GM18951 (cell line): ENCODE results near the gene FDXR.

Experiments
- POLR2A ChIP-seq: IDR thresholded peaks from 4 replicates; pipeline ENCODE4 v1.6.1; 2011; ENCODE audit warnings: mild to moderate bottlenecking; ENCODE audit not compliant: insufficient read length, insufficient read depth; ENCODE audit errors: extremely low read depth
- in situ Hi-C: fragments of 300-500 bp; cut with MboI; formaldehyde crosslinking; loops from one replicate; pipeline ENCODE4 v1.12.0; 2022; ENCODE audit warnings: low sequenced_read_pairs, mixed read lengths, inconsistent platforms; ENCODE audit not compliant: unreplicated experiment

FDXR gene

GRCh38 chr17:74836691-74837467 lies 35.9 kb downstream of the FDXR start:
- TF ChIP-seq POLR2A = no peak
- in situ Hi-C loops = no loop called here

- in situ Hi-C loops = no loop called here
- no peak for TF ChIP-seq POLR2A
Observed at GRCh38 chr17:74836191-74836590, 36.6 kb downstream of the FDXR start.

GRCh38 chr17:74833501-74834377 lies 39.1 kb downstream of the FDXR start:
- in situ Hi-C loops = no loop called here

GRCh38 chr17:74832421-74832820 lies 40.4 kb downstream of the FDXR start:
- in situ Hi-C loops = no loop called here
- TF ChIP-seq POLR2A = no peak

More at GRCh38 chr17:74833501-74834377, 39.1 kb downstream of the FDXR start:
- TF ChIP-seq POLR2A = no peak

- in situ Hi-C loops = no loop called here
- no peak for TF ChIP-seq POLR2A
Observed at GRCh38 chr17:74831444-74832146, 41.2 kb downstream of the FDXR start.

- in situ Hi-C loops = no loop called here
- no peak for TF ChIP-seq POLR2A
Observed at GRCh38 chr17:74830861-74831260, 41.9 kb downstream of the FDXR start.

- no peak for TF ChIP-seq POLR2A
- in situ Hi-C loops = no loop called here
Observed at GRCh38 chr17:74827800-74828199, 45.0 kb downstream of the FDXR start.

GRCh38 chr17:74825952-74826719 lies 46.7 kb downstream of the FDXR start:
- no peak for TF ChIP-seq POLR2A
- in situ Hi-C loops = no loop called here

- in situ Hi-C loops = no loop called here
- no peak for TF ChIP-seq POLR2A
Observed at GRCh38 chr17:74824961-74825627, 47.7 kb downstream of the FDXR start.

- no peak for TF ChIP-seq POLR2A
- in situ Hi-C loops = no loop called here
Observed at GRCh38 chr17:74822939-74823367, 49.8 kb downstream of the FDXR start.

GRCh38 chr17:74822335-74822938 lies 50.4 kb downstream of the FDXR start:
- in situ Hi-C loops = no loop called here
- no peak for TF ChIP-seq POLR2A
